GM19468 (cell line): Measurements from ENCODE around the gene PID1.

Experiments
- ATAC-seq: cut with Tn5 transposase; IDR thresholded peaks from one replicate; pipeline ENCODE4 v1.9.1; 2021; ENCODE audit warnings: mild to moderate bottlenecking, moderate library complexity, moderate number of reproducible peaks; ENCODE audit not compliant: unreplicated experiment; ENCODE audit errors: extremely low read depth

PID1 gene

GRCh38 chr2:229132236-229132635 lies 138.9 kb downstream of the PID1 start:
- no peak for ATAC-seq

- no peak for ATAC-seq
Observed at GRCh38 chr2:229130522-229130921, 140.6 kb downstream of the PID1 start.

- ATAC-seq: no peak
Observed at GRCh38 chr2:229129738-229130371, 141.2 kb downstream of the PID1 start.

GRCh38 chr2:229127471-229127870 lies 143.6 kb downstream of the PID1 start:
- ATAC-seq: no peak

- ATAC-seq: no peak
Observed at GRCh38 chr2:229126066-229126465, 145.0 kb downstream of the PID1 start.

- no peak for ATAC-seq
Observed at GRCh38 chr2:229124136-229124535, 147.0 kb downstream of the PID1 start.

- ATAC-seq: no peak
Observed at GRCh38 chr2:229118927-229119326, 152.2 kb downstream of the PID1 start.

GRCh38 chr2:229118336-229118735 lies 152.8 kb downstream of the PID1 start:
- ATAC-seq: no peak

GRCh38 chr2:229111744-229112143 lies 159.3 kb downstream of the PID1 start:
- ATAC-seq: no peak

- no peak for ATAC-seq
Observed at GRCh38 chr2:229109195-229109594, 161.9 kb downstream of the PID1 start.

GRCh38 chr2:229107601-229108000 lies 163.5 kb downstream of the PID1 start:
- ATAC-seq: no peak

GRCh38 chr2:229104974-229105387 lies 166.1 kb downstream of the PID1 start:
- ATAC-seq: no peak

GRCh38 chr2:229104025-229104424 lies 167.1 kb downstream of the PID1 start:
- ATAC-seq: no peak

GRCh38 chr2:229101314-229101713 lies 169.8 kb downstream of the PID1 start:
- no peak for ATAC-seq

GRCh38 chr2:229099231-229099630 lies 171.9 kb downstream of the PID1 start:
- no peak for ATAC-seq

GRCh38 chr2:229098801-229099200 lies 172.3 kb downstream of the PID1 start:
- ATAC-seq: no peak

- no peak for ATAC-seq
Observed at GRCh38 chr2:229096409-229097066, 174.5 kb downstream of the PID1 start.

- no peak for ATAC-seq
Observed at GRCh38 chr2:229095472-229095871, 175.6 kb downstream of the PID1 start.

GRCh38 chr2:229090225-229090624 lies 180.9 kb downstream of the PID1 start:
- ATAC-seq: no peak

- ATAC-seq: no peak
Observed at GRCh38 chr2:229089776-229090175, 181.3 kb downstream of the PID1 start.

GRCh38 chr2:229088966-229089700 lies 182.0 kb downstream of the PID1 start:
- no peak for ATAC-seq
